Breast epithelium (tissue), 3 donors: ENCODE data around the gene TRIM24.

ENCODE experiments used
- CTCF ChIP-seq, 3 donors: fragments of 450-650 bp; IDR thresholded peaks; one replicate each; pipeline ENCODE4 v1.5.1; 2016 to 2017; ENCODE audit warnings: antibody characterized with exemption in 3 of 3, mild to moderate bottlenecking in 3 of 3, moderate library complexity in 3 of 3
- POLR2A ChIP-seq: fragments of 450-650 bp; IDR thresholded peaks from one replicate; pipeline ENCODE4 v1.6.1; 2016; ENCODE audit warnings: antibody characterized with exemption, mild to moderate bottlenecking, moderate library complexity
- POLR2AphosphoS5 ChIP-seq, 3 donors: sonication (generic); formaldehyde crosslinking; IDR thresholded peaks; one replicate each; pipeline ENCODE4 v1.6.1; 2017; ENCODE audit warnings: antibody characterized with exemption in 3 of 3

- TF ChIP-seq CTCF (IDR thresholded peaks at IDR 0.05): no peak
- no peak for TF ChIP-seq POLR2A
- TF ChIP-seq POLR2AphosphoS5 (IDR thresholded peaks at IDR 0.05): no peak
Measured at GRCh38 chr7:138477081-138477578, 17.1 kb downstream of the TRIM24 start.
